IMR-90 (cell line): ENCODE data around the gene KIF1B.

ENCODE experiments used
- CTCF ChIP-seq: conservative IDR thresholded peaks from 2 replicates; pipeline ENCODE4 v1.5.1; 2012; ENCODE audit warnings: mild to moderate bottlenecking, low read depth, low read length, improper control_type of control experiment
- POLR2A ChIP-seq: IDR thresholded peaks from 2 replicates; pipeline ENCODE4 v1.6.1; 2012; ENCODE audit warnings: mild to moderate bottlenecking, low read depth, low read length
- USF2 ChIP-seq: fragments of 150-350 bp; IDR thresholded peaks from 2 replicates; pipeline ENCODE4 v1.6.1; 2017; ENCODE audit warnings: mild to moderate bottlenecking, antibody characterized with exemption, low read length, low read depth

GRCh38 chr1:10304295-10304694 lies 93.9 kb downstream of the KIF1B start:
- no peak for TF ChIP-seq USF2
- no peak for TF ChIP-seq CTCF
- no peak for TF ChIP-seq POLR2A
